NT2/D1 (cell line): ENCODE data around the gene NEK5.

Source experiments
- SUZ12 ChIP-seq: IDR thresholded peaks from 2 replicates; pipeline ENCODE4 v1.6.1; 2011; ENCODE audit not compliant: insufficient read length, insufficient read depth; ENCODE audit errors: extremely low read depth
- YY1 ChIP-seq: IDR thresholded peaks from 2 replicates; pipeline ENCODE4 v1.6.1; 2011; ENCODE audit not compliant: insufficient read length, insufficient read depth
- ZNF274 ChIP-seq: IDR thresholded peaks from 2 replicates; pipeline ENCODE4 v1.6.1; 2011; ENCODE audit warnings: mild to moderate bottlenecking, low read depth, low read length

GRCh38 chr13:52118095-52118494, 10.8 kb downstream of the NEK5 start:
- no peak for TF ChIP-seq YY1
- TF ChIP-seq ZNF274, result no peak
- no peak for TF ChIP-seq SUZ12
